Upper lobe of right lung (tissue), 1 donor: Measurements from ENCODE around the gene PGAP3. TPM values are rescaled to one million over a fixed set of nuclear protein-coding genes. Genes with fewer than 3 reads are reported as not detected.

ENCODE experiments used
- ATAC-seq: fragments of 200-7000 bp; cut with Tn5 transposase; one replicate; pipeline ENCODE4 v1.9.1; 2020; ENCODE audit warnings: mild to moderate bottlenecking, moderate library complexity
- DNase-seq: peaks from one replicate; pipeline ENCODE4 v3.0.0-alpha.2; 2020
- H3K27ac ChIP-seq: fragments of 200-600 bp; one replicate; pipeline ENCODE4 v1.8.0; 2022
- H3K27me3 ChIP-seq: fragments of 200-600 bp; one replicate; pipeline ENCODE4 v1.8.0; 2022; ENCODE audit warnings: mild to moderate bottlenecking
- H3K36me3 ChIP-seq: fragments of 200-600 bp; one replicate; pipeline ENCODE4 v1.8.0; 2022
- H3K4me1 ChIP-seq: fragments of 200-600 bp; one replicate; pipeline ENCODE4 v1.8.0; 2022
- H3K4me3 ChIP-seq: fragments of 200-600 bp; one replicate; pipeline ENCODE4 v1.8.0; 2022; ENCODE audit warnings: mild to moderate bottlenecking
- H3K9me3 ChIP-seq: fragments of 200-600 bp; one replicate; pipeline ENCODE4 v1.8.0; 2022
- CTCF ChIP-seq: fragments of 200-600 bp; IDR thresholded peaks from one replicate; pipeline ENCODE4 v1.8.0; 2022; ENCODE audit warnings: antibody characterized with exemption
- intact Hi-C: fragments of 100-400 bp; cut with DNase I; formaldehyde crosslinking; loops from one replicate; pipeline ENCODE4 v1.11.0; 2022
- total RNA-seq: library from RNA; stranded (reverse); fragmentation: NEBNext Ultra II Directional; extraction: Animal tissue kit (Norgen Biotek cat#: 25700); gene quantifications from one replicate; pipeline ENCODE4 v1.2.1, GENCODE V29; 2021
- donor health status: DM: no; HTN: yes; CAD: no; lungs with severe emphysema.

The PGAP3 gene
- total RNA-seq, 1 donor from 2014 or later = 24.5 TPM

GRCh38 chr17:39669897-39670735 is 17.7 kb downstream of the PGAP3 start:
- Histone ChIP-seq H3K4me1 (peaks cover 25% of the 10 kb centered on the region), H3K9me3 (no peaks in the 10 kb centered on the region), H3K27ac (no peak overlapping the region), H3K27me3 (peaks cover 53% of the 10 kb centered on the region), H3K36me3 (no peaks in the 10 kb centered on the region), H3K4me3 (no peak overlapping the region)
- peak; percentile 26 for DNase-seq
- intact Hi-C loops = no loop called here
- TF ChIP-seq CTCF = no peak
- ATAC-seq = no peak

- peaks cover 39% of the 10 kb centered on the region for H3K4me1 ChIP-seq
- intact Hi-C loops = no loop called here
- H3K36me3 ChIP-seq = no peaks in the 10 kb centered on the region
- TF ChIP-seq CTCF = peak; percentile 63
- peaks cover 53% of the 10 kb centered on the region for H3K27me3 ChIP-seq
- peak within 1 kb of the TSS; percentile 45 for H3K4me3 ChIP-seq
- peak within 1 kb of the TSS; percentile 53 for H3K27ac ChIP-seq
- no peaks in the 10 kb centered on the region for H3K9me3 ChIP-seq
- ATAC-seq (peak; percentile 62), DNase-seq (peak; percentile 89)
These were observed 19.6 kb downstream of the PGAP3 start, which contains the start of gene PNMT for GRCh38 chr17:39667945-39668924. Gene PNMT, plus strand, starts transcription at chr17:39668453. Its CDS starts 23 bp downstream, at chr17:39668476.

GRCh38 chr17:39667262-39667944 is 20.5 kb downstream of the PGAP3 start:
- Histone ChIP-seq H3K9me3 (no peaks in the 10 kb centered on the region), H3K27me3 (peaks cover 53% of the 10 kb centered on the region), H3K4me3 (peak overlapping the region; percentile 45), H3K36me3 (peaks cover 7% of the 10 kb centered on the region), H3K27ac (peak overlapping the region; percentile 53), H3K4me1 (peaks cover 47% of the 10 kb centered on the region)
- TF ChIP-seq CTCF = no peak
- ATAC-seq (peak; percentile 55), DNase-seq (peak; percentile 78)
- intact Hi-C loops = no loop called here

GRCh38 chr17:39666601-39667261 is 21.1 kb downstream of the PGAP3 start:
- no peak for TF ChIP-seq CTCF
- peaks cover 53% of the 10 kb centered on the region for H3K27me3 ChIP-seq
- H3K36me3 ChIP-seq = peaks cover 9% of the 10 kb centered on the region
- intact Hi-C loops = no loop called here
- peaks cover 50% of the 10 kb centered on the region for H3K4me1 ChIP-seq
- DNase-seq = no peak
- peak overlapping the region; percentile 53 for H3K27ac ChIP-seq
- no peak for ATAC-seq
- no peak overlapping the region for H3K4me3 ChIP-seq
- H3K9me3 ChIP-seq = no peaks in the 10 kb centered on the region

GRCh38 chr17:39666231-39666600 is 21.6 kb downstream of the PGAP3 start:
- no peak for ATAC-seq
- Histone ChIP-seq H3K9me3 (no peaks in the 10 kb centered on the region), H3K27me3 (peaks cover 49% of the 10 kb centered on the region), H3K27ac (peak overlapping the region; percentile 11), H3K36me3 (peaks cover 14% of the 10 kb centered on the region), H3K4me3 (no peak overlapping the region), H3K4me1 (peaks cover 50% of the 10 kb centered on the region)
- no peak for DNase-seq
- intact Hi-C loops = no loop called here
- no peak for TF ChIP-seq CTCF
